ENCODE results near the gene CA5A.
"Not testable (repeated sequence)": the region's sequence is repeated elsewhere in the genome, so short reads cannot be mapped to it uniquely, and the experiment has no call there.

- not testable (repeated sequence) for TF ChIP-seq POLR2A (IDR thresholded peaks at IDR 0.05)
- TF ChIP-seq, protein P1, sequence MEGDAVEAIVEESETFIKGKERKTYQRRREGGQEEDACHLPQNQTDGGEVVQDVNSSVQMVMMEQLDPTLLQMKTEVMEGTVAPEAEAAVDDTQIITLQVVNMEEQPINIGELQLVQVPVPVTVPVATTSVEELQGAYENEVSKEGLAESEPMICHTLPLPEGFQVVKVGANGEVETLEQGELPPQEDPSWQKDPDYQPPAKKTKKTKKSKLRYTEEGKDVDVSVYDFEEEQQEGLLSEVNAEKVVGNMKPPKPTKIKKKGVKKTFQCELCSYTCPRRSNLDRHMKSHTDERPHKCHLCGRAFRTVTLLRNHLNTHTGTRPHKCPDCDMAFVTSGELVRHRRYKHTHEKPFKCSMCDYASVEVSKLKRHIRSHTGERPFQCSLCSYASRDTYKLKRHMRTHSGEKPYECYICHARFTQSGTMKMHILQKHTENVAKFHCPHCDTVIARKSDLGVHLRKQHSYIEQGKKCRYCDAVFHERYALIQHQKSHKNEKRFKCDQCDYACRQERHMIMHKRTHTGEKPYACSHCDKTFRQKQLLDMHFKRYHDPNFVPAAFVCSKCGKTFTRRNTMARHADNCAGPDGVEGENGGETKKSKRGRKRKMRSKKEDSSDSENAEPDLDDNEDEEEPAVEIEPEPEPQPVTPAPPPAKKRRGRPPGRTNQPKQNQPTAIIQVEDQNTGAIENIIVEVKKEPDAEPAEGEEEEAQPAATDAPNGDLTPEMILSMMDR (IDR thresholded peaks at IDR 0.05), result not testable (repeated sequence)
Observed at GRCh38 chr16:87985493-87985892, 49.2 kb upstream of the CA5A start.

Data from uterus (tissue), 2 donors.